Fibroblast of lung (primary cell): ENCODE measurements around the gene LMNTD2.

ENCODE experiments used
- EZH2 ChIP-seq: IDR thresholded peaks from 2 replicates; pipeline ENCODE4 v1.5.1; 2012; ENCODE audit warnings: low read length, control low read depth, mild to moderate bottlenecking; ENCODE audit errors: missing control alignments
- TF ChIP-seq, protein P1 (sequence below), 2 donors: IDR thresholded peaks in 1 of 2; conservative IDR thresholded peaks in 1 of 2; 1 replicate in 1 of 2; 2 replicates in 1 of 2; pipeline ENCODE4 v1.5.1; 2011 to 2012; ENCODE audit warnings: low read length in 2 of 2, control low read depth in 1 of 2, inconsistent platforms in 1 of 2, low read depth in 1 of 2, mild to moderate bottlenecking in 1 of 2

DNA sequence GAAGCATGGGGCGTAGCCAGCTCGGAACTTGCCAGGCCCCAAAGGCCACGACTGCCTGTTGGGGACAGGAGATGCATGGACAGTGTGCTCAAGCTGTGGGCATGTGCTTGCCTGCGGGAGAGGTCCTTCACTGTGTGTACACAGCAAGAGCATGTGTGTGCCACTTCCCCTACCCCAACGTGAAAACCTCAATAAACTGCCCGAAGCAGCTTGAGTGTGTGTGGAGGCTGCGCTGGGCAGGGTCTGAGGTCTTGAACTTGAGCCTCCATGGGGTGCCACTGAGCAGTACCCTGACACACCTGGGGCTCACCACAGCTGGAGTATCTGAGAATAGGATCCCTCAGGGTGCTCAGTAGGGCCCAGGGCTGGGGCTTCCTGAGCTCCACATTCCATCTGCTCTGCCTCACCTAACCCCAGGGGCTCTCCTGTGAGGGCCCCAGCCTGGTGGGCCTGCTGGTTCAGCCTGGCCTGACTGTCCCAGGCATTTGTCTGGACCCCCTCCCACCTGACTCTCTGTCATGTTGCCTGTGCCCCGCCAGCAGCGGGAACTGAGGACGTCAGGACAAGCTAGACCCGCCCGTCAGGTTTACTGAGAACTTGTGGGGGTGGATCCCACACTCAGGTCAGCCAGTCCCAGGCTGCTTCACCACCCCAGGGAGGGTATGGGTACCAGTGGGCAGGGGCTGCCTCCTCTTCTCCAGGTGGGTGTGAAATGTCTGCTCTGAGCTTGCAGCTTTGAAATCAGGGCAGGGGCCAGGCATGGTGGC lies 3.5 kb upstream of the LMNTD2 start:
- TF ChIP-seq, protein P1, sequence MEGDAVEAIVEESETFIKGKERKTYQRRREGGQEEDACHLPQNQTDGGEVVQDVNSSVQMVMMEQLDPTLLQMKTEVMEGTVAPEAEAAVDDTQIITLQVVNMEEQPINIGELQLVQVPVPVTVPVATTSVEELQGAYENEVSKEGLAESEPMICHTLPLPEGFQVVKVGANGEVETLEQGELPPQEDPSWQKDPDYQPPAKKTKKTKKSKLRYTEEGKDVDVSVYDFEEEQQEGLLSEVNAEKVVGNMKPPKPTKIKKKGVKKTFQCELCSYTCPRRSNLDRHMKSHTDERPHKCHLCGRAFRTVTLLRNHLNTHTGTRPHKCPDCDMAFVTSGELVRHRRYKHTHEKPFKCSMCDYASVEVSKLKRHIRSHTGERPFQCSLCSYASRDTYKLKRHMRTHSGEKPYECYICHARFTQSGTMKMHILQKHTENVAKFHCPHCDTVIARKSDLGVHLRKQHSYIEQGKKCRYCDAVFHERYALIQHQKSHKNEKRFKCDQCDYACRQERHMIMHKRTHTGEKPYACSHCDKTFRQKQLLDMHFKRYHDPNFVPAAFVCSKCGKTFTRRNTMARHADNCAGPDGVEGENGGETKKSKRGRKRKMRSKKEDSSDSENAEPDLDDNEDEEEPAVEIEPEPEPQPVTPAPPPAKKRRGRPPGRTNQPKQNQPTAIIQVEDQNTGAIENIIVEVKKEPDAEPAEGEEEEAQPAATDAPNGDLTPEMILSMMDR (conservative IDR thresholded peaks at IDR 0.05 in 1 of 2, IDR thresholded peaks at IDR 0.05 in 1 of 2; ENCODE audit: low read depth in 1 of 2, low read length in 2 of 2): no peak
- no peak for TF ChIP-seq EZH2
